Vagina (tissue), 2 donors: Measurements from ENCODE around the gene RIPK1.

Experiments
- CTCF ChIP-seq, 3 experiments: fragments of 450-650 bp in 2 of 3; fragments of 200-600 bp in 1 of 3; sonication (generic) in 1 of 3; IDR thresholded peaks; one replicate each; pipeline ENCODE4 v1.5.1; 2017 to 2019; ENCODE audit warnings: antibody characterized with exemption in 3 of 3, mild to moderate bottlenecking in 2 of 3, moderate library complexity in 2 of 3
- POLR2A ChIP-seq, 2 donors: fragments of 450-650 bp; IDR thresholded peaks; one replicate each; pipeline ENCODE4 v1.6.1; 2017; ENCODE audit warnings: antibody characterized with exemption in 2 of 2, mild to moderate bottlenecking in 2 of 2, moderate library complexity in 2 of 2
- POLR2AphosphoS5 ChIP-seq, 2 donors: sonication (generic); formaldehyde crosslinking; IDR thresholded peaks; one replicate each; pipeline ENCODE4 v1.9.0; 2017; ENCODE audit warnings: antibody characterized with exemption in 2 of 2, mild to moderate bottlenecking in 2 of 2, low read depth in 1 of 2; ENCODE audit not compliant: insufficient read depth in 1 of 2

- TF ChIP-seq CTCF (IDR thresholded peaks at IDR 0.05) (no peak), POLR2A (IDR thresholded peaks at IDR 0.05) (no peak), POLR2AphosphoS5 (IDR thresholded peaks at IDR 0.05; ENCODE audit: insufficient read depth in 1 of 2, low read depth in 1 of 2) (no peak)
Measured at GRCh38 chr6:3085074-3085473, 16.8 kb downstream of the RIPK1 start.
